SK-N-SH (cell line): ENCODE results near the gene FKBP7. TPM values are rescaled to one million over a fixed set of nuclear protein-coding genes. Genes with fewer than 3 reads are reported as not detected.

Experiments used
- CTCF ChIA-PET: fragments of 300-600, 350-600 bp; formaldehyde crosslinking; extraction: SDS; loops from one replicate; lab custom pipeline; 2021; lab: Yijun Ruan, JAX
- POLR2A ChIA-PET: fragments of 350-600 bp; sonication (Branson Sonifier 250); formaldehyde crosslinking; extraction: SDS; loops from one replicate; lab custom pipeline; 2020; ENCODE audit warnings: antibody characterized with exemption, inconsistent platforms; lab: Yijun Ruan, JAX
- DNase-seq: peaks from one replicate; pipeline ENCODE4 v3.0.0; 2012
- H2AFZ ChIP-seq: fragments of 200-600 bp; sonication (generic); 2 replicates; pipeline ENCODE4 v1.8.1; 2016; ENCODE audit warnings: antibody characterized with exemption, mild to moderate bottlenecking, low read depth
- H3F3A ChIP-seq: fragments of 200-600 bp; sonication (generic); replicated peaks from 2 replicates; pipeline ENCODE3; 2016; ENCODE audit warnings: antibody characterized with exemption, mild to moderate bottlenecking; ENCODE audit not compliant: insufficient read depth
- H3K27ac ChIP-seq, 2 experiments: fragments of 200-500 bp in 1 of 2; fragments of 200-600 bp in 1 of 2; sonication (Bioruptor generic) in 1 of 2; sonication (generic), shearing (Covaris generic) in 1 of 2; 2 replicates each; pipeline versions ENCODE4 v1.5.1 to v1.6.1; 2014 to 2016; ENCODE audit warnings: low read depth in 2 of 2, inconsistent platforms in 1 of 2, low read length in 1 of 2, mild to moderate bottlenecking in 1 of 2, mixed read lengths in 1 of 2
- H3K27me3 ChIP-seq: fragments of 200-600 bp; sonication (generic), shearing (Covaris generic); 2 replicates; pipeline ENCODE4 v1.6.1; 2016; ENCODE audit warnings: mixed run types; ENCODE audit not compliant: insufficient read depth
- H3K36me3 ChIP-seq, 2 experiments: fragments of 200-500 bp in 1 of 2; fragments of 200-600 bp in 1 of 2; sonication (Bioruptor generic) in 1 of 2; sonication (generic) in 1 of 2; replicated peaks in 1 of 2; 2 replicates each; pipeline versions ENCODE3 to v1.5.1; 2014 to 2016; ENCODE audit warnings: low read length in 1 of 2, mild to moderate bottlenecking in 1 of 2; ENCODE audit not compliant: insufficient read depth in 2 of 2, control insufficient read depth in 1 of 2
- H3K4me1 ChIP-seq, 2 experiments: fragments of 200-500 bp in 1 of 2; fragments of 200-600 bp in 1 of 2; sonication (Bioruptor generic) in 1 of 2; sonication (generic), shearing (Covaris generic) in 1 of 2; 2 replicates each; pipeline versions ENCODE4 v1.5.1 to v1.6.1; 2014 to 2016; ENCODE audit warnings: low read depth in 1 of 2, low read length in 1 of 2, mixed run types in 1 of 2; ENCODE audit not compliant: insufficient read depth in 2 of 2, control insufficient read depth in 1 of 2
- H3K4me2 ChIP-seq: fragments of 200-600 bp; sonication (generic), shearing (Covaris generic); 2 replicates; pipeline ENCODE4 v1.6.1; 2017; ENCODE audit warnings: mixed run types
- H3K4me3 ChIP-seq, 2 experiments: fragments of 200-500 bp in 1 of 2; fragments of 200-600 bp in 1 of 2; sonication (Bioruptor generic) in 1 of 2; sonication (generic), shearing (Covaris generic) in 1 of 2; 2 replicates each; pipeline versions ENCODE4 v1.5.1 to v1.8.1; 2014 to 2016; ENCODE audit warnings: low read depth in 2 of 2, inconsistent platforms in 1 of 2, low read length in 1 of 2, mild to moderate bottlenecking in 1 of 2, mixed read lengths in 1 of 2, moderate library complexity in 1 of 2
- H3K79me2 ChIP-seq: fragments of 200-600 bp; sonication (generic); 2 replicates; pipeline ENCODE4 v1.8.1; 2017; ENCODE audit warnings: mild to moderate bottlenecking; ENCODE audit not compliant: insufficient read depth
- H3K9ac ChIP-seq: fragments of 200-600 bp; sonication (generic); 2 replicates; pipeline ENCODE4 v1.6.1; 2017; ENCODE audit warnings: mixed run types
- H3K9me2 ChIP-seq: fragments of 200-600 bp; sonication (generic); 2 replicates; pipeline ENCODE4 v1.6.1; 2017; ENCODE audit warnings: mixed run types
- H3K9me3 ChIP-seq: fragments of 200-600 bp; sonication (generic); 2 replicates; pipeline ENCODE4 v1.6.1; 2017; ENCODE audit warnings: mixed run types, mild to moderate bottlenecking, moderate library complexity
- H4K20me1 ChIP-seq: fragments of 200-600 bp; sonication (generic); 2 replicates; pipeline ENCODE4 v1.6.1; 2017; ENCODE audit warnings: mild to moderate bottlenecking, mixed run types; ENCODE audit not compliant: insufficient read depth
- CHD2 ChIP-seq: fragments of 150-350 bp; IDR thresholded peaks from 2 replicates; pipeline ENCODE4 v1.6.1; 2018; ENCODE audit warnings: low read length; ENCODE audit not compliant: partially characterized antibody
- EP300 ChIP-seq, 2 experiments: IDR thresholded peaks; 2 replicates each; pipeline versions ENCODE4 v1.4.0 to v1.6.1; 2012; ENCODE audit warnings: borderline replicate concordance in 1 of 2, low read depth in 1 of 2, low read length in 1 of 2
- FOSL2 ChIP-seq: IDR thresholded peaks from 2 replicates; pipeline ENCODE4 v1.4.0; 2012; ENCODE audit warnings: low read depth, mild to moderate bottlenecking, moderate library complexity, borderline replicate concordance
- GABPA ChIP-seq: IDR thresholded peaks from 2 replicates; pipeline ENCODE4 v1.4.0; 2012; ENCODE audit warnings: low read depth, mild to moderate bottlenecking
- JUND ChIP-seq: IDR thresholded peaks from 2 replicates; pipeline ENCODE4 v1.4.0; 2012
- MEF2A ChIP-seq: IDR thresholded peaks from 2 replicates; pipeline ENCODE4 v1.4.0; 2012; ENCODE audit warnings: low read depth, borderline replicate concordance
- NRF1 ChIP-seq: IDR thresholded peaks from 2 replicates; pipeline ENCODE4 v1.6.1; 2012; ENCODE audit warnings: low read depth, mild to moderate bottlenecking, low read length
- RAD21 ChIP-seq: IDR thresholded peaks from 2 replicates; pipeline ENCODE4 v1.6.1; 2012; ENCODE audit warnings: mild to moderate bottlenecking, low read length
- RCOR1 ChIP-seq: fragments of 150-350 bp; IDR thresholded peaks from 2 replicates; pipeline ENCODE4 v1.6.1; 2017; ENCODE audit warnings: antibody characterized with exemption, low read length
- RFX5 ChIP-seq: IDR thresholded peaks from 2 replicates; pipeline ENCODE4 v1.6.1; 2012; ENCODE audit warnings: mild to moderate bottlenecking, improper control_type of control experiment, low read length
- RXRA ChIP-seq: IDR thresholded peaks from 2 replicates; pipeline ENCODE4 v1.4.0; 2012; ENCODE audit warnings: low read depth, mild to moderate bottlenecking, borderline replicate concordance
- SIN3A ChIP-seq: IDR thresholded peaks from 2 replicates; pipeline ENCODE4 v1.6.1; 2012; ENCODE audit warnings: low read depth, mild to moderate bottlenecking, low read length, moderate library complexity, borderline replicate concordance
- TCF12 ChIP-seq: IDR thresholded peaks from 2 replicates; pipeline ENCODE4 v1.4.0; 2012
- TEAD4 ChIP-seq: IDR thresholded peaks from 2 replicates; pipeline ENCODE4 v1.4.0; 2012; ENCODE audit warnings: mild to moderate bottlenecking, borderline replicate concordance; ENCODE audit not compliant: insufficient read depth
- YY1 ChIP-seq: IDR thresholded peaks from 2 replicates; pipeline ENCODE4 v1.4.0; 2012; ENCODE audit warnings: low read depth, mild to moderate bottlenecking
- WGBS: methylation state at CpG from one replicate; pipeline ENCODE4 v1.1.6; 2017; ENCODE audit warnings: low lambda C conversion rate; 5-methylcytosine and 5-hydroxymethylcytosine counted together
- polyA plus RNA-seq, 3 experiments: library from polyadenylated mRNA; depleted of rRNA; stranded (reverse); fragments of >200 nt; gene quantifications; 2 replicates each; pipeline ENCODE4 v1.2.3, GENCODE V29; 2012
- TF ChIP-seq, protein P1 (sequence below): fragments of 200-600 bp; sonication (generic); IDR thresholded peaks from 2 replicates; pipeline ENCODE4 v1.6.1; 2017; ENCODE audit warnings: antibody characterized with exemption, mild to moderate bottlenecking, moderate library complexity
- TF ChIP-seq, protein P2 (sequence below): fragments of 150-350 bp; IDR thresholded peaks from 2 replicates; pipeline ENCODE4 v1.6.1; 2016; ENCODE audit warnings: mild to moderate bottlenecking, low read depth, low read length
- TF ChIP-seq, protein P3 (sequence below): fragments of 150-350 bp; IDR thresholded peaks from 2 replicates; pipeline ENCODE4 v1.6.1; 2017; ENCODE audit warnings: antibody characterized with exemption, low read length, low read depth, borderline replicate concordance
- TF ChIP-seq, protein P4 (sequence below): IDR thresholded peaks from 2 replicates; pipeline ENCODE4 v1.4.0; 2012; ENCODE audit warnings: low read depth, borderline replicate concordance
- TF ChIP-seq, protein P5 (sequence below): IDR thresholded peaks from 2 replicates; pipeline ENCODE4; 2012

FKBP7 gene
- polyA plus RNA-seq, 1 of the 3 experiments (the other 2 are of a cell fraction): 35.6 TPM

DNA sequence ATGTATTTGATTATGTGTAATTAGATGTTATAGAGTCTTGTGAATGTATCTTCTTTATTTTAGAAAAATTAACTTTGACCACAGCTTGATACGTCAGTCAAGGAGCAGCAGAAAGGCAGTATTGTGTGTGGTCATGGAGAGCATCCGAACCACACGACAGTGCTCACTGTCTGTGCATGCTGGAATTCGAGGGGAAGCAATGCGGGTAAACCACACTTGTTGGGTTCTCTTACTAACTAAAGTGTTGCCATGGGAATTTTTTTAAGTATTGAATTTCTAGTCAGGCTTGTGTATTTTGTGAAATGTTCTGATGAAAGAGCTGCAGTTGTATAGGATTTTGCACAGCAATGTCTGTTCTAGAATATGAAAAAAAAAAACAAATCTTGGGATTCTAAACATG is 22.5 kb downstream of the FKBP7 start:
- no peaks in the 10 kb centered on the region for H3K36me3 ChIP-seq
- H3K4me3 ChIP-seq: no peak overlapping the region
- no peak for DNase-seq
- H3K27ac ChIP-seq: no peak overlapping the region
- no peak overlapping the region for H3K9ac ChIP-seq
- H3K4me1 ChIP-seq: peaks cover 0 to 5% of the 10 kb centered on the region in 2 experiments; a peak in 2 of 4 replicates
- no peak for TF ChIP-seq RXRA
- no peak for TF ChIP-seq RFX5
- TF ChIP-seq, protein P1, sequence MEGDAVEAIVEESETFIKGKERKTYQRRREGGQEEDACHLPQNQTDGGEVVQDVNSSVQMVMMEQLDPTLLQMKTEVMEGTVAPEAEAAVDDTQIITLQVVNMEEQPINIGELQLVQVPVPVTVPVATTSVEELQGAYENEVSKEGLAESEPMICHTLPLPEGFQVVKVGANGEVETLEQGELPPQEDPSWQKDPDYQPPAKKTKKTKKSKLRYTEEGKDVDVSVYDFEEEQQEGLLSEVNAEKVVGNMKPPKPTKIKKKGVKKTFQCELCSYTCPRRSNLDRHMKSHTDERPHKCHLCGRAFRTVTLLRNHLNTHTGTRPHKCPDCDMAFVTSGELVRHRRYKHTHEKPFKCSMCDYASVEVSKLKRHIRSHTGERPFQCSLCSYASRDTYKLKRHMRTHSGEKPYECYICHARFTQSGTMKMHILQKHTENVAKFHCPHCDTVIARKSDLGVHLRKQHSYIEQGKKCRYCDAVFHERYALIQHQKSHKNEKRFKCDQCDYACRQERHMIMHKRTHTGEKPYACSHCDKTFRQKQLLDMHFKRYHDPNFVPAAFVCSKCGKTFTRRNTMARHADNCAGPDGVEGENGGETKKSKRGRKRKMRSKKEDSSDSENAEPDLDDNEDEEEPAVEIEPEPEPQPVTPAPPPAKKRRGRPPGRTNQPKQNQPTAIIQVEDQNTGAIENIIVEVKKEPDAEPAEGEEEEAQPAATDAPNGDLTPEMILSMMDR: no peak
- TF ChIP-seq TCF12: no peak
- no peak for TF ChIP-seq YY1
- no peak for TF ChIP-seq SIN3A
- TF ChIP-seq, protein P2, sequence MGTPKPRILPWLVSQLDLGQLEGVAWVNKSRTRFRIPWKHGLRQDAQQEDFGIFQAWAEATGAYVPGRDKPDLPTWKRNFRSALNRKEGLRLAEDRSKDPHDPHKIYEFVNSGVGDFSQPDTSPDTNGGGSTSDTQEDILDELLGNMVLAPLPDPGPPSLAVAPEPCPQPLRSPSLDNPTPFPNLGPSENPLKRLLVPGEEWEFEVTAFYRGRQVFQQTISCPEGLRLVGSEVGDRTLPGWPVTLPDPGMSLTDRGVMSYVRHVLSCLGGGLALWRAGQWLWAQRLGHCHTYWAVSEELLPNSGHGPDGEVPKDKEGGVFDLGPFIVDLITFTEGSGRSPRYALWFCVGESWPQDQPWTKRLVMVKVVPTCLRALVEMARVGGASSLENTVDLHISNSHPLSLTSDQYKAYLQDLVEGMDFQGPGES: no peak
- no peak for TF ChIP-seq FOSL2
- no peak for TF ChIP-seq TEAD4
- TF ChIP-seq, protein P3, sequence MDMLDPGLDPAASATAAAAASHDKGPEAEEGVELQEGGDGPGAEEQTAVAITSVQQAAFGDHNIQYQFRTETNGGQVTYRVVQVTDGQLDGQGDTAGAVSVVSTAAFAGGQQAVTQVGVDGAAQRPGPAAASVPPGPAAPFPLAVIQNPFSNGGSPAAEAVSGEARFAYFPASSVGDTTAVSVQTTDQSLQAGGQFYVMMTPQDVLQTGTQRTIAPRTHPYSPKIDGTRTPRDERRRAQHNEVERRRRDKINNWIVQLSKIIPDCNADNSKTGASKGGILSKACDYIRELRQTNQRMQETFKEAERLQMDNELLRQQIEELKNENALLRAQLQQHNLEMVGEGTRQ: no peak
- no peak for TF ChIP-seq NRF1
- no peak for TF ChIP-seq GABPA
- TF ChIP-seq, protein P4, sequence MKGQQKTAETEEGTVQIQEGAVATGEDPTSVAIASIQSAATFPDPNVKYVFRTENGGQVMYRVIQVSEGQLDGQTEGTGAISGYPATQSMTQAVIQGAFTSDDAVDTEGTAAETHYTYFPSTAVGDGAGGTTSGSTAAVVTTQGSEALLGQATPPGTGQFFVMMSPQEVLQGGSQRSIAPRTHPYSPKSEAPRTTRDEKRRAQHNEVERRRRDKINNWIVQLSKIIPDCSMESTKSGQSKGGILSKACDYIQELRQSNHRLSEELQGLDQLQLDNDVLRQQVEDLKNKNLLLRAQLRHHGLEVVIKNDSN: no peak
- no peak for TF ChIP-seq EP300 (IDR thresholded peaks at IDR 0.05; ENCODE audit: borderline replicate concordance in 1 of 2, low read depth in 1 of 2, low read length in 1 of 2)
- no peak for TF ChIP-seq RCOR1
- TF ChIP-seq RAD21: no peak
- TF ChIP-seq CHD2: no peak
- TF ChIP-seq, protein P5, sequence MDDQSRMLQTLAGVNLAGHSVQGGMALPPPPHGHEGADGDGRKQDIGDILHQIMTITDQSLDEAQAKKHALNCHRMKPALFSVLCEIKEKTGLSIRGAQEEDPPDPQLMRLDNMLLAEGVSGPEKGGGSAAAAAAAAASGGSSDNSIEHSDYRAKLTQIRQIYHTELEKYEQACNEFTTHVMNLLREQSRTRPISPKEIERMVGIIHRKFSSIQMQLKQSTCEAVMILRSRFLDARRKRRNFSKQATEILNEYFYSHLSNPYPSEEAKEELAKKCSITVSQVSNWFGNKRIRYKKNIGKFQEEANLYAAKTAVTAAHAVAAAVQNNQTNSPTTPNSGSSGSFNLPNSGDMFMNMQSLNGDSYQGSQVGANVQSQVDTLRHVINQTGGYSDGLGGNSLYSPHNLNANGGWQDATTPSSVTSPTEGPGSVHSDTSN: no peak
- no peak for TF ChIP-seq JUND
- no peak for TF ChIP-seq MEF2A
- no peaks in the 10 kb centered on the region; the same call in 1 of the 2 replicates for H3K79me2 ChIP-seq
- no peak overlapping the region for H3K4me2 ChIP-seq
- 96% methylated on average over 5 of the region's 5 CpGs for WGBS
- POLR2A ChIA-PET: no interaction called here
- H3K27me3 ChIP-seq: no peaks in the 10 kb centered on the region
- H4K20me1 ChIP-seq: no peaks in the 10 kb centered on the region
- no peaks in the 10 kb centered on the region for H3K9me3 ChIP-seq
- H3F3A ChIP-seq: peaks cover 3% of the 10 kb centered on the region
- no peaks in the 10 kb centered on the region for H3K9me2 ChIP-seq
- CTCF ChIA-PET: no interaction called here
- H2AFZ ChIP-seq: no peak overlapping the region
